MM.1S (cell line): Measurements from ENCODE around the gene ALDH18A1.

Experiments
- DNase-seq: peaks from one replicate; pipeline ENCODE4 v3.0.0-alpha.2; 2015
- H2AFZ ChIP-seq: fragments of 300-600 bp; sonication (generic); 2 replicates; pipeline ENCODE4 v1.6.0; 2016; ENCODE audit warnings: antibody characterized with exemption, low read length
- H3F3A ChIP-seq: fragments of 300-600 bp; sonication (generic); 2 replicates; pipeline ENCODE4 v1.6.1; 2016; ENCODE audit warnings: mild to moderate bottlenecking, antibody characterized with exemption, low read length, moderate library complexity, mixed read lengths; ENCODE audit not compliant: insufficient read depth
- H3K27ac ChIP-seq: fragments of 300-600 bp; sonication (generic); 2 replicates; pipeline ENCODE4 v1.5.1; 2016; ENCODE audit warnings: mild to moderate bottlenecking, low read length
- H3K27me3 ChIP-seq: fragments of 300-600 bp; sonication (generic); replicated peaks from 2 replicates; pipeline ENCODE4 v1.6.0; 2016; ENCODE audit warnings: low read length; ENCODE audit not compliant: insufficient read depth
- H3K36me3 ChIP-seq: fragments of 300-600 bp; sonication (generic); replicated peaks from 2 replicates; pipeline ENCODE4 v1.6.1; 2016; ENCODE audit warnings: mild to moderate bottlenecking, low read length, mixed read lengths; ENCODE audit not compliant: insufficient read depth
- H3K4me1 ChIP-seq: fragments of 300-600 bp; sonication (generic); 2 replicates; pipeline ENCODE4 v1.6.1; 2016; ENCODE audit warnings: low read length, mixed read lengths
- H3K4me2 ChIP-seq: fragments of 300-600 bp; sonication (generic); 2 replicates; pipeline ENCODE4 v1.6.0; 2016; ENCODE audit warnings: low read depth, low read length
- H3K4me3 ChIP-seq: fragments of 300-600 bp; sonication (generic); 2 replicates; pipeline ENCODE4 v1.5.1; 2016; ENCODE audit warnings: low read length, mixed read lengths
- H3K79me2 ChIP-seq: fragments of 300-600 bp; sonication (generic); 2 replicates; pipeline ENCODE4 v1.6.1; 2016; ENCODE audit warnings: mixed run types, low read length, mixed read lengths
- H3K9ac ChIP-seq: fragments of 300-600 bp; sonication (generic); 2 replicates; pipeline ENCODE4 v1.6.1; 2016; ENCODE audit warnings: low read length, mixed read lengths
- H3K9me2 ChIP-seq: fragments of 300-600 bp; sonication (generic); replicated peaks from 2 replicates; pipeline ENCODE4 v1.6.1; 2016; ENCODE audit warnings: mild to moderate bottlenecking, low read length, mixed read lengths; ENCODE audit not compliant: insufficient read depth
- H3K9me3 ChIP-seq: fragments of 300-600 bp; sonication (generic); replicated peaks from 2 replicates; pipeline ENCODE4 v1.6.1; 2016; ENCODE audit warnings: mild to moderate bottlenecking, low read length, mixed read lengths; ENCODE audit not compliant: insufficient read depth
- H4K20me1 ChIP-seq: fragments of 300-600 bp; sonication (generic); 2 replicates; pipeline ENCODE4 v1.6.1; 2016; ENCODE audit warnings: mild to moderate bottlenecking, low read length, moderate library complexity, mixed read lengths; ENCODE audit not compliant: insufficient read depth
- EZH2 ChIP-seq: fragments of 300-600 bp; sonication (generic); optimal IDR thresholded peaks from 2 replicates; pipeline ENCODE3; 2017; ENCODE audit warnings: low read depth, mild to moderate bottlenecking, antibody characterized with exemption, low read length, mixed read lengths
- EZH2phosphoT487 ChIP-seq: fragments of 300-600 bp; sonication (generic); IDR thresholded peaks from 2 replicates; pipeline ENCODE4 v1.6.1; 2018; ENCODE audit warnings: antibody characterized with exemption, low read length
- TF ChIP-seq, protein P1 (sequence below): fragments of 300-600 bp; sonication (generic); IDR thresholded peaks from 2 replicates; pipeline ENCODE4 v1.5.1; 2016; ENCODE audit warnings: antibody characterized with exemption, low read length, mixed read lengths

Gene ALDH18A1

DNA sequence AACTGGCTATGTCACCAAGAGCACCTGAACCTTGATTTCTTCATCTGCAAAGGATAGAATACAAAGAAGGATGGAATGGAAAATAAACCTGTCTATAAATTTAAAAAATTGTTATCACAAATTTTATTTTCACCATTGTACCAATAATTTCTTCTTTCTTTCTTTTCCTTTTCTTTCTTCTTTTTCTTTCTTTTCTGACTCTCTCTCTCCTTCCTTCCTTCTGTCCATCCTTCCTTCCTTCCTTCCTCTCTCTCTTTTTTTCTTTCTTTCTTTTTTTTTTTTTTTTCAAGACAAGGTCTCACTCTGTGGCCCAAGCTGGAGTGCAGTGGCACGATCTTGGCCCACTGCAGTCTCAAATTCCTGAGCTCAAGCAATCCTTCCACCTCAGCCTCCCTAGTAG lies 58.7 kb downstream of the ALDH18A1 start:
- Histone ChIP-seq H3K36me3 (no peaks in the 10 kb centered on the region), H3K79me2 (no peaks in the 10 kb centered on the region), H3K9me2 (no peaks in the 10 kb centered on the region), H3F3A (no peaks in the 10 kb centered on the region), H3K9ac (no peak overlapping the region), H2AFZ (no peak overlapping the region), H3K4me1 (no peaks in the 10 kb centered on the region), H3K4me3 (no peak overlapping the region), H3K27ac (no peak overlapping the region), H3K9me3 (no peaks in the 10 kb centered on the region), H3K4me2 (no peak overlapping the region), H4K20me1 (no peaks in the 10 kb centered on the region), H3K27me3 (no peaks in the 10 kb centered on the region)
- no peak for DNase-seq
- TF ChIP-seq EZH2phosphoT487, result no peak
- TF ChIP-seq, protein P1, sequence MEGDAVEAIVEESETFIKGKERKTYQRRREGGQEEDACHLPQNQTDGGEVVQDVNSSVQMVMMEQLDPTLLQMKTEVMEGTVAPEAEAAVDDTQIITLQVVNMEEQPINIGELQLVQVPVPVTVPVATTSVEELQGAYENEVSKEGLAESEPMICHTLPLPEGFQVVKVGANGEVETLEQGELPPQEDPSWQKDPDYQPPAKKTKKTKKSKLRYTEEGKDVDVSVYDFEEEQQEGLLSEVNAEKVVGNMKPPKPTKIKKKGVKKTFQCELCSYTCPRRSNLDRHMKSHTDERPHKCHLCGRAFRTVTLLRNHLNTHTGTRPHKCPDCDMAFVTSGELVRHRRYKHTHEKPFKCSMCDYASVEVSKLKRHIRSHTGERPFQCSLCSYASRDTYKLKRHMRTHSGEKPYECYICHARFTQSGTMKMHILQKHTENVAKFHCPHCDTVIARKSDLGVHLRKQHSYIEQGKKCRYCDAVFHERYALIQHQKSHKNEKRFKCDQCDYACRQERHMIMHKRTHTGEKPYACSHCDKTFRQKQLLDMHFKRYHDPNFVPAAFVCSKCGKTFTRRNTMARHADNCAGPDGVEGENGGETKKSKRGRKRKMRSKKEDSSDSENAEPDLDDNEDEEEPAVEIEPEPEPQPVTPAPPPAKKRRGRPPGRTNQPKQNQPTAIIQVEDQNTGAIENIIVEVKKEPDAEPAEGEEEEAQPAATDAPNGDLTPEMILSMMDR, result no peak

DNA sequence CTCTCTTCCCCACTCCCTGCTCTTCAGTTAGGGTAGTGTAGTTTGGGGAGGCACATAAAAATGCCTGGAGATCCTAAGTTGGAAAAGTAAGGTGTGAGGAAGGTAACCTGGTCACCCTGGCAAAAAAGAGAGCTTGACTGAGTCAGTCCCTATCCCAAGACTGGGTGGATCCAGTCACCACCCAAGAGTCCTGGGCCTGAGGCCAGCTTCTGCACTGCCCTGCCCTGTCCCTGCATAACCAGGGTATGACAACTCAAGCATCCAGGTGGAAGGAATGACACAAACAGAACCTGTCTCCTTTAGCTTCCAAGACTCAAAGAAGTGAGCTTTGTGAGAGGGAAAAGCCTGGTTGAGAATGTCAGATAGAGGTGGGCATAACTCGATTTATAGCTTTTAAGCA lies 68.5 kb downstream of the ALDH18A1 start:
- H3K9me3 ChIP-seq, result no peaks in the 10 kb centered on the region
- H3F3A ChIP-seq, result no peaks in the 10 kb centered on the region
- H3K4me2 ChIP-seq, result no peak overlapping the region
- no peaks in the 10 kb centered on the region for H4K20me1 ChIP-seq
- no peak for DNase-seq
- no peaks in the 10 kb centered on the region for H3K27me3 ChIP-seq
- no peaks in the 10 kb centered on the region for H3K79me2 ChIP-seq
- no peak overlapping the region for H3K4me3 ChIP-seq
- no peak for TF ChIP-seq EZH2phosphoT487
- no peak for TF ChIP-seq EZH2
- TF ChIP-seq, protein P1, result no peak
- no peak overlapping the region for H3K27ac ChIP-seq
- no peaks in the 10 kb centered on the region for H3K4me1 ChIP-seq
- no peaks in the 10 kb centered on the region for H3K36me3 ChIP-seq
- no peak overlapping the region for H3K9ac ChIP-seq
- H2AFZ ChIP-seq, result no peak overlapping the region
- H3K9me2 ChIP-seq, result no peaks in the 10 kb centered on the region

DNA sequence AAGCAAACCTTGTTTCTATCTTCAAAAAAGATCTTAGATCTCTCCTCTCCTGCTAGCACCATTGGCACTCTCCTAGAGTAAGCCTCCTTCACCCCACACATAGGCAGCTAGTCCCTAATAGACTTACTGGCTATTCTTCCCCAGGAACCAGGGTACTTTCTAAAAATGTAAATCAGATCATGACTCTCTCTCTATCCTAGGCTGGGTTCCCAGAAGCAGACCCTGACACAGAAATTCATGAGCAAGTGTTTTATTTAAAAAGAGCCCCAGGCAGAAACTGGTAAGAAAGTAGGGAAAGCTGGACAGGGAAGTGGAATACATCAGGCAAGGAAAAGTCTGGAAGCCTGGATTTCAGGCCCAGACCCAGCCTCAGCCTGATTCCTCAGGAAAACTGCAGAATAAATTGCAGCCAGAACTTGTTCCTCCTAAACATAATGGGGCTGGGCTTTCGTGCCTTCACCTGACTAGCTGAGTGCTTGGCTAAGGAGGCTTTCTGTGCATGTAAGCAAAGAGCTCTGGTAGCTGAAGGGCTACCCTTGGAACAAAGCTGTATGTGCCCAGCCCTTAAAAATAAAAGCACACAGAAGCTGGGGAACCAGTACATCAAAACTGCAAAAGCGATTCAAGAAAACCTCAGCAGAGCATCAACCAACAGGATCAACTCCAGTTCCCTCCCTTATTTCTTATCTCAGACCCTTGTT lies 76.5 kb downstream of the ALDH18A1 start:
- Histone ChIP-seq H3K4me3 (no peak overlapping the region), H4K20me1 (no peaks in the 10 kb centered on the region), H3K79me2 (no peaks in the 10 kb centered on the region), H2AFZ (no peak overlapping the region), H3K36me3 (no peaks in the 10 kb centered on the region), H3K27me3 (no peaks in the 10 kb centered on the region), H3K4me2 (no peak overlapping the region), H3F3A (no peaks in the 10 kb centered on the region), H3K9me2 (no peaks in the 10 kb centered on the region), H3K9ac (no peak overlapping the region), H3K9me3 (no peaks in the 10 kb centered on the region), H3K4me1 (no peaks in the 10 kb centered on the region), H3K27ac (no peak overlapping the region)
- TF ChIP-seq EZH2phosphoT487 (no peak), EZH2 (no peak)
- TF ChIP-seq, protein P1, result no peak
- no peak for DNase-seq
